Nephron progenitor cell (in vitro differentiated cells): ENCODE measurements around the gene MYO1E.

ENCODE experiments used
- DNase-seq: peaks from one replicate; pipeline ENCODE4 v3.0.0; 2021
- H3K27ac Mint-ChIP-seq: 2 replicates; pipeline ENCODE4 v1.8.0; 2021; ENCODE audit warnings: mild to moderate bottlenecking, moderate library complexity, mixed read lengths
- H3K27me3 Mint-ChIP-seq: 2 replicates; pipeline ENCODE4 v1.8.0; 2021; ENCODE audit warnings: mild to moderate bottlenecking, low read depth, mixed read lengths; ENCODE audit not compliant: poor library complexity
- H3K36me3 Mint-ChIP-seq: 2 replicates; pipeline ENCODE4 v1.8.0; 2021; ENCODE audit warnings: low read depth, mixed read lengths
- H3K4me1 Mint-ChIP-seq: 2 replicates; pipeline ENCODE4 v1.8.0; 2021; ENCODE audit warnings: mixed read lengths
- H3K4me3 Mint-ChIP-seq: 2 replicates; pipeline ENCODE4 v1.8.0; 2021; ENCODE audit warnings: mild to moderate bottlenecking, moderate library complexity, mixed read lengths
- H3K9me3 Mint-ChIP-seq: 2 replicates; pipeline ENCODE4 v1.8.0; 2021; ENCODE audit warnings: mild to moderate bottlenecking, moderate library complexity, mixed read lengths
- TF ChIP-seq, protein P1 (sequence below): fragments of 200-600 bp; sonication (generic); IDR thresholded peaks from 2 replicates; pipeline ENCODE4 v1.5.0; 2021; ENCODE audit warnings: antibody characterized with exemption

Gene MYO1E

DNA sequence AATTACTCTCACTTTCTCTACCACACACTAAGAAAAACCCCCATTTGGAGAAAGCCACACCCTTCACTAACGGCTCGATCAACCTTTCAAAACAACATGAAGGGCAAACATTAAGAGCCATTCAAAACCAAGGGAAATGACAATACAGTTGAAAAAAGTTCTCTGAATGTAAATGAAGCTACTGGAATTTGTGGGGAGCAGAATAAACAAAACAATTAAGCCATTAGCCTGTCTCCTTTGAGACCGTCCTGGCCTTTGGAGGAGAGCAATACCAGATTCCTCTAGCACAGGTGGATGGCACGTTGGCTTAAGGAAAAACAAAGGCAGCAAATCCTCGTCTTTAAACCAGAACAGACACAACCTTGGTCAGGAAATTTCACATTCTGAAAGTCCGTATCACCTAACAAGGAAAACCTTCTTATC is 18.7 kb downstream of the MYO1E start:
- H3K36me3 Mint-ChIP-seq = peaks cover 4% of the 10 kb centered on the region
- TF ChIP-seq, protein P1, sequence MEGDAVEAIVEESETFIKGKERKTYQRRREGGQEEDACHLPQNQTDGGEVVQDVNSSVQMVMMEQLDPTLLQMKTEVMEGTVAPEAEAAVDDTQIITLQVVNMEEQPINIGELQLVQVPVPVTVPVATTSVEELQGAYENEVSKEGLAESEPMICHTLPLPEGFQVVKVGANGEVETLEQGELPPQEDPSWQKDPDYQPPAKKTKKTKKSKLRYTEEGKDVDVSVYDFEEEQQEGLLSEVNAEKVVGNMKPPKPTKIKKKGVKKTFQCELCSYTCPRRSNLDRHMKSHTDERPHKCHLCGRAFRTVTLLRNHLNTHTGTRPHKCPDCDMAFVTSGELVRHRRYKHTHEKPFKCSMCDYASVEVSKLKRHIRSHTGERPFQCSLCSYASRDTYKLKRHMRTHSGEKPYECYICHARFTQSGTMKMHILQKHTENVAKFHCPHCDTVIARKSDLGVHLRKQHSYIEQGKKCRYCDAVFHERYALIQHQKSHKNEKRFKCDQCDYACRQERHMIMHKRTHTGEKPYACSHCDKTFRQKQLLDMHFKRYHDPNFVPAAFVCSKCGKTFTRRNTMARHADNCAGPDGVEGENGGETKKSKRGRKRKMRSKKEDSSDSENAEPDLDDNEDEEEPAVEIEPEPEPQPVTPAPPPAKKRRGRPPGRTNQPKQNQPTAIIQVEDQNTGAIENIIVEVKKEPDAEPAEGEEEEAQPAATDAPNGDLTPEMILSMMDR = no peak
- no peak for DNase-seq
- H3K27ac Mint-ChIP-seq = no peak overlapping the region
- H3K9me3 Mint-ChIP-seq = no peaks in the 10 kb centered on the region
- H3K4me3 Mint-ChIP-seq = no peak overlapping the region
- peaks cover 9% of the 10 kb centered on the region for H3K27me3 Mint-ChIP-seq
- peaks cover 41% of the 10 kb centered on the region for H3K4me1 Mint-ChIP-seq

DNA sequence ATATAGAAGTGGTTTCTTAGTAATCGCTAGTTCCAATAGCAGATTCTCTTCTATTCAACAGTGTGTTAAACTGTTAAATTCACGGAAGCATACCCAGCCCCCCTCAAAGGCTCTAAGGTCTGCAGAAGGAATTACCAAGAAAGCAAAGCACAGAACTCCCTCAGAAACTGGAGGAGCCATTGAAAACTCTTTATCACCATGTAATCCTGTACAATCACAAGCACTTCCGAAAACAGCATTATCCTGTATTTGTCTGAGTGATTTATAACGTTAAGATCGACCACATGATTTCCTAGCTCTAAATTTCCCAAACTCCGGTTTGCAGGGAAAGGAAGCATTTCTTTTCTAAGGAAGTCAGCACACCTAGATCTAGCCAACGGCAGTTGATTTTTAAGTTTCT is 20.0 kb downstream of the MYO1E start:
- no peak for DNase-seq
- peaks cover 9% of the 10 kb centered on the region for H3K27me3 Mint-ChIP-seq
- peaks cover 4% of the 10 kb centered on the region for H3K36me3 Mint-ChIP-seq
- no peaks in the 10 kb centered on the region for H3K9me3 Mint-ChIP-seq
- no peak overlapping the region for H3K27ac Mint-ChIP-seq
- H3K4me3 Mint-ChIP-seq = no peak overlapping the region
- TF ChIP-seq, protein P1 = no peak
- H3K4me1 Mint-ChIP-seq = peaks cover 41% of the 10 kb centered on the region

DNA sequence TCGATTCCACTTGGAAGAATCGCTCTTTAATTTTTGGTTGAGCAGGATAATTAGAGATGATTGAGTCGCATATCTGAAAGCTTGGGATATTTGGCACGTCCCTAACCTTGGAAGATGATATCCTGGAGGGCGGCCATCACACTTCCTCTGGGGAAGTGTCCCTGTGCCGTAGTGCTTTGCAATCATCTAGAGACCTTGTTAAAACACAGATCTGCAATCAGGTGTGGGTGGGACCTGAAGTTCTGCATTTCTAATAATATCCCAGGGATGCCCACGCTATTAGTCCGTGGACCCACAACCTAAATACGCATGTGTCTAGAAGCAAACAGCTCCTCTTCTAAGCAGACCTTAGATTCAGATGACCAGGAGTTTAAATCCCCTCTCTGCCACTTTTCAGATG is 20.5 kb downstream of the MYO1E start:
- no peak for DNase-seq
- H3K36me3 Mint-ChIP-seq = peaks cover 4% of the 10 kb centered on the region
- H3K27ac Mint-ChIP-seq = no peak overlapping the region
- no peaks in the 10 kb centered on the region for H3K9me3 Mint-ChIP-seq
- peaks cover 9% of the 10 kb centered on the region for H3K27me3 Mint-ChIP-seq
- H3K4me1 Mint-ChIP-seq = peaks cover 41% of the 10 kb centered on the region
- no peak overlapping the region for H3K4me3 Mint-ChIP-seq
- TF ChIP-seq, protein P1 = no peak

DNA sequence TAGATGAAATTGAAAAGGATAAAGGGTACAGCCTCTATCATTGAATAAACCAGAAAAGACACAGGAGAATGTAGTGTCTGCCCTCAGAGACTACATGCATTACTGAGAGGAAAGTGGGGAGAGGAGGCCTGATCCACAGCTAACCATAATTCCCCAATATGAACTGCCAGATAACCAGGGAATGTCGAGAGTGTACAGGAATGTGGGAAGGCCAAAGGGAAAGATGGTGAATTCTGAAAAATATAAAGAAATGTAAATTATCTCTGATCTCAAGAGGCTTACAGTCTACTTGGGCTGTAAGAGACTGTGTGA is 22.3 kb downstream of the MYO1E start:
- peaks cover 9% of the 10 kb centered on the region for H3K27me3 Mint-ChIP-seq
- H3K9me3 Mint-ChIP-seq = no peaks in the 10 kb centered on the region
- H3K36me3 Mint-ChIP-seq = peaks cover 4% of the 10 kb centered on the region
- H3K4me3 Mint-ChIP-seq = no peak overlapping the region
- TF ChIP-seq, protein P1 = no peak
- H3K4me1 Mint-ChIP-seq = peaks cover 37% of the 10 kb centered on the region
- no peak for DNase-seq
- H3K27ac Mint-ChIP-seq = no peak overlapping the region

DNA sequence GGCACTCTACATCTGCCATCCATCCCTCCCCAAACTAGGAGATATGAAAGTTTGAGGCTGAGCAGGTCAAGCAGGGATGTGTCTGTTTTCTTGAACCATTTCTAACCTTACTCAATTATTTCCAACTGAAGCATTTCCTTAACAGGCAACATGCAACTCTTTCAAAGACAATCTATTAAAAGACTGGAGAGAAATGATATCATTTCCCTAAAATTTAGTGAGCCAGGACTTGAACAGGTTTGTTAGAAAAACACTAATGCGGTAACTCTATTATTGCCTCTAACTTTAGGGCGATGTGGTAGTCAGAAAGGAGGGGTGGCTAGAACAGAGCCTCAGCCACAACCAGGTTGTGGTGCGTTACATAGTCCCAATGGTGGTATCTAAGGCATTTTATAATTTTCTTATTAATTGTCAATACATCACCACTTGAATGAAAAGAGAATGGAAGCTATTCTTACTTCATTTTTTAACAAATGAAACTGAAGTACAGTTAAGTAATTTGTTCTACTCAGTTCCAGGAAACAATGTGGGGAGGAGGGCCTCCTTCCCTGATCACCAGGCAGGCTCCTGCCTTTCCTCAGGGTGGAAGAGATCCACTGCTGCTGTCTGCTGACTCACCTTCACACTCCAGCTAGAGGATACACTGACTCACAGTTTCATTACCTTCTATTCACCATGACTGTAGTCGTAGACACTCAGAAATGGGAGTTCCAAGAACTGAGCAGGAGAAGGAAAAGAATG is 22.8 kb downstream of the MYO1E start:
- Mint-ChIP-seq H3K9me3 (no peaks in the 10 kb centered on the region), H3K27ac (no peak overlapping the region), H3K36me3 (peaks cover 4% of the 10 kb centered on the region), H3K4me3 (no peak overlapping the region), H3K27me3 (peaks cover 4% of the 10 kb centered on the region), H3K4me1 (peaks cover 32% of the 10 kb centered on the region)
- DNase-seq = no peak
- TF ChIP-seq, protein P1 = no peak

DNA sequence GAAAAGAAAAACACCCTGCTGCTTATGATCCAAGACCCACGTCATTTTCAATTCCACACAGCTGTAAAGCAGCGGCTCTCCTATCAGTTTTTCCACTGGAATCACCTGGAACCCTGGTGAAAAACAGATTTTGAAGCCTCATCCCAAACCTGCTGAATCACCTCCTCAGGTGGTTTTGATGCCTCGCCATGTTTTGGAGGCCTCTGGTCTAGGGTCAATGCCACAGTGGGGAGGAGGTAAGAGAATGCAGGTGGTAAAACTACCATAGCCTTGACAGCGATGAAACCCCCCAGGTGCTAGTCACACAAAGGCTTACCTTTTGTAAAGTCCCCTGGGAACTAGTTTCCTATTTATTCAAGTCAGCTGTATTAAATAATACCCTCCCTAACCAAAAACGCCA is 24.8 kb downstream of the MYO1E start:
- Mint-ChIP-seq H3K4me1 (peaks cover 23% of the 10 kb centered on the region), H3K36me3 (peaks cover 15% of the 10 kb centered on the region), H3K27ac (no peak overlapping the region), H3K27me3 (peaks cover 3% of the 10 kb centered on the region), H3K9me3 (peaks cover 18% of the 10 kb centered on the region), H3K4me3 (no peak overlapping the region)
- no peak for DNase-seq
- TF ChIP-seq, protein P1 = no peak
